Measurements from ENCODE around the gene OLFM4.

Gene OLFM4, protein sequence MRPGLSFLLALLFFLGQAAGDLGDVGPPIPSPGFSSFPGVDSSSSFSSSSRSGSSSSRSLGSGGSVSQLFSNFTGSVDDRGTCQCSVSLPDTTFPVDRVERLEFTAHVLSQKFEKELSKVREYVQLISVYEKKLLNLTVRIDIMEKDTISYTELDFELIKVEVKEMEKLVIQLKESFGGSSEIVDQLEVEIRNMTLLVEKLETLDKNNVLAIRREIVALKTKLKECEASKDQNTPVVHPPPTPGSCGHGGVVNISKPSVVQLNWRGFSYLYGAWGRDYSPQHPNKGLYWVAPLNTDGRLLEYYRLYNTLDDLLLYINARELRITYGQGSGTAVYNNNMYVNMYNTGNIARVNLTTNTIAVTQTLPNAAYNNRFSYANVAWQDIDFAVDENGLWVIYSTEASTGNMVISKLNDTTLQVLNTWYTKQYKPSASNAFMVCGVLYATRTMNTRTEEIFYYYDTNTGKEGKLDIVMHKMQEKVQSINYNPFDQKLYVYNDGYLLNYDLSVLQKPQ

DNA sequence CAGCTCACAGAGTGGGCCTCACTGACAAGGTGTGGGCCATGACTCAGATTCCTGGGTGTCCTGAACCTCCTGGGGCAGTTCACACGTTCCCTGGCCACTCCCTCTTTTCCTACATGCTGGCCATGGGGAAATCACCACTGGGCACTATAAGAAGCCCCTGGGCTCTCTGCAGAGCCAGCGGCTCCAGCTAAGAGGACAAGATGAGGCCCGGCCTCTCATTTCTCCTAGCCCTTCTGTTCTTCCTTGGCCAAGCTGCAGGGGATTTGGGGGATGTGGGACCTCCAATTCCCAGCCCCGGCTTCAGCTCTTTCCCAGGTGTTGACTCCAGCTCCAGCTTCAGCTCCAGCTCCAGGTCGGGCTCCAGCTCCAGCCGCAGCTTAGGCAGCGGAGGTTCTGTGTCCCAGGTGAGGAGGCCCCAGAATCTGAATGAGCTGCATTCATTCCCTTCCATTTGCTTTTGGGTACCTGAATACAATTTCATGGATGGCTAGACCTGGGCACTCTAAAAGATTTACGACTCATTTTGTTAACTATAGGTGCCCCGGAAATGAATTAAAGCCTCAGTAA is at the start of gene OLFM4:
Gene OLFM4, plus strand, starts transcription at position 177 of the 567 bp plus-strand sequence. Its CDS starts 24 bp downstream, at position 201.
- Mint-ChIP-seq H3K27me3 (no peaks in the 10 kb centered on the region), H3K9me3 (no peaks in the 10 kb centered on the region), H3K4me1 (no peaks in the 10 kb centered on the region), H3K36me3 (no peaks in the 10 kb centered on the region), H3K27ac (no peak within 1 kb of the TSS), H3K4me3 (no peak within 1 kb of the TSS)
- DNase-seq: no peak
- CTCF ChIA-PET: no interaction called here

DNA sequence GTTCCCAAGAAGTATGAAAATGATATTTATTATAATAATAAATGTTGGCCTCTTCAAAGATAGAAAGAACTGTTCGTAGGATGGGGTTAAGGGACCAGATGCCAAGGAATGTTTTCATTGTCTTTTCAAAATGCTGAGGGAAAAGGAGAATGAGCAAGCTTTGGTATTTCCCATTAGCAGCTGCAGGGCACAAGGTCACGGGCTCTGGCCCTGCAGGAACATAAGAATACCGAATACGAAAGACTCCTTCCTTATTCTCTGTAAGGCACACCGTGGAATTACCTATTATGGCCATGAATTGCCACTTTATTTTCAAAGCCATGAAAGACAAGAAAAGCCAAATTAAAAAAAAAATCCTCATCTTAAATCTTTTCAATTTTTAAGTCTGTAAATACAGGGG is 49.6 kb upstream of the OLFM4 start:
- no peaks in the 10 kb centered on the region for H3K9me3 Mint-ChIP-seq
- no peak overlapping the region for H3K4me3 Mint-ChIP-seq
- CTCF ChIA-PET: interaction anchor here (1.0 kb wide), 1 partner anchor 10 kb away, joined by 3 read pairs; no protein-coding TSS in a partner anchor
- DNase-seq: no peak
- peaks cover 8% of the 10 kb centered on the region for H3K27me3 Mint-ChIP-seq
- no peaks in the 10 kb centered on the region for H3K4me1 Mint-ChIP-seq
- H3K27ac Mint-ChIP-seq: no peak overlapping the region
- H3K36me3 Mint-ChIP-seq: no peaks in the 10 kb centered on the region

DNA sequence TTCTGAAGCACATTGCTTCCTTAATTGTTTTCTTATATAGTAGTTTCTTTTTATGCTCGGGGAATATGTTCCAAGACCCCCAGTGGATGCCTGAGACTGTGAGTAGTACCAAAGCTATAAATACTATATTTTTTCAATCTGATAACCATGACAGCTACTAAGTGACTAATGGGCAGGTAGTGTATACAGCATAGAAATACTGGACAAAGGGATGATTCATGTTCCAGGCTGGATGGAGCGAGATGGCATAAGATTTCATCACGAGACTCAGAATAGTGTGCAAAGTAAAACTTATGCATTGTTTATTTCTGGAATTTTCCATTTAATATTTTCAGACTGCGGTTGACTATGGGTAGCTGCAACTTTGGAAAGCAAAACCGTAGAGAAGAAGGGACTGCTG is 47.9 kb upstream of the OLFM4 start:
- Mint-ChIP-seq H3K4me3 (no peak overlapping the region), H3K27me3 (peaks cover 4% of the 10 kb centered on the region), H3K36me3 (no peaks in the 10 kb centered on the region), H3K9me3 (no peaks in the 10 kb centered on the region), H3K27ac (no peak overlapping the region), H3K4me1 (no peaks in the 10 kb centered on the region)
- no peak for DNase-seq
- CTCF ChIA-PET: no interaction called here

DNA sequence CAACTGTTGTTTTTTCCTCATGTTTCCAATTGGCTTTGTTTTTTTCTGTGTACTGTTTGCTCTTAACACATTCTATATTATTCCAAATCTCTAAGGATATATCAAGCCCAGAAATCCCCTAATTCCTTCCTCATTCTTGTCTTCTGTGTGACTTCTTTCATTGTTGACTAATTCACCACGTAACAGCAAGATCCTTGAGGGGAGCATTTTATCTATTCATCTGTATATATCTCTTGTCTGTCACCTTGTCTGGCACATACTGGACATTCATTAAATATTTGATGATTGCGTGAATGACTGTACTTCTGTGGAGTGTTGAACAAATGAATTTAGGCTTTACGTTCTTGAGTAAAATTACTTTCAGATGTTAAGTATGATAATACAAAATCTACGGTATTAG is 44.8 kb upstream of the OLFM4 start:
- DNase-seq: no peak
- Mint-ChIP-seq H3K4me3 (no peak overlapping the region), H3K36me3 (no peaks in the 10 kb centered on the region), H3K27me3 (no peaks in the 10 kb centered on the region), H3K4me1 (no peaks in the 10 kb centered on the region), H3K27ac (no peak overlapping the region), H3K9me3 (no peaks in the 10 kb centered on the region)
- CTCF ChIA-PET: no interaction called here

DNA sequence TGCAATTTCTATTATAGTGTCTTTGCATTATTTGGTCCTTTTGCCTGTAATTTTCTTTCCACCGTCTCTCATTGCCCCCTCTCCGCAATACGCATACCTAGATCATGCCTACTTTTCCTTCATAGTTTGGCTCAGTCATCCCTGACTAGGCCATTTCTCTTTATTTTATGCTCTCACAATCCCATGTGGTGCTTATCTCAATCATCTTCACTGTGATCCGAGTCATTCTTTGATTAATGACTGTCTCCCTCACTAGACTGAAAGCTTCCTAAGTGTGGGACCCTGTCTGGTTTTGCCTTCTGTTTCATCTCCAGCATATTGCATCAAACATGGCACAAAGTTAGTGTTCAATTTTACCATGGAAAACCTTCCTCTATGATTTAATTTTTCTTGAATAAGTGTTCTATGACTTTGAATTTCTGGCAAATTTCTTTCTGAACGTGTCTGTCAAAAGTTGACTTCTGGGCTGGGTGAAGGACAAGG is 43.7 kb upstream of the OLFM4 start:
- CTCF ChIA-PET: no interaction called here
- H3K27me3 Mint-ChIP-seq: no peaks in the 10 kb centered on the region
- no peaks in the 10 kb centered on the region for H3K4me1 Mint-ChIP-seq
- H3K4me3 Mint-ChIP-seq: no peak overlapping the region
- no peaks in the 10 kb centered on the region for H3K9me3 Mint-ChIP-seq
- H3K27ac Mint-ChIP-seq: no peak overlapping the region
- no peak for DNase-seq
- H3K36me3 Mint-ChIP-seq: no peaks in the 10 kb centered on the region

DNA sequence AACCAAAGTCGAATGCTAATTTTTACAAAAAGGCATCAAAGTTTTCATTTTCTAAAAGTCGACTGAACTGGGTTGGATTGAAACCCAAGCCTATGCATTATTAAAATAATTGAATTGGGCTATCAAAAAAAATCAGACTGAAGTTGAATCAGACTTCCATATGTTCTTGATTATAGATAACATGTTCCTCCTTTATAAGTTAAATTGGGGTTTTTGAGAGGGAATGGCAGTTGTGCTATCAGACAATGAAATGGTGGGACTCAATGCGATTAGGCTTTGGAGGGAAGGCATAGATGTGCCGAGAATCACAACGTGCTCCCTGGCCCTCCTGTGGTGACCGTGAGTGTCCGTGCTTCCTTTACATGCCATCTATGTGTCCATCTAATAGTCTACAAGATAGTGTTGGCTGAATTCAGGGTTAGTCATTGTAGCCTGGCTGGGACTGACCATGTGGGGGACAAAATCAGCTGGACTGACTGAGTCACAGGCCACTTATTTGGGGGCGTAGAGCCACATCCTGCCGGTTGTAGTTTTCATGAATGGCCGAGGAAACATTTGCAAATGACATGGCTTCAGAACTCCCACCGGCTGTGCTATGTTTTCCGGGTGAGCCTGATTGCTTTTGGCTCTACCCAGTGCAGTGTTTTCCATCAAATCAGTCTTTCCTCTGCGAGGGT is 37.1 kb upstream of the OLFM4 start:
- H3K27me3 Mint-ChIP-seq: peaks cover 2% of the 10 kb centered on the region
- H3K9me3 Mint-ChIP-seq: no peaks in the 10 kb centered on the region

DNA sequence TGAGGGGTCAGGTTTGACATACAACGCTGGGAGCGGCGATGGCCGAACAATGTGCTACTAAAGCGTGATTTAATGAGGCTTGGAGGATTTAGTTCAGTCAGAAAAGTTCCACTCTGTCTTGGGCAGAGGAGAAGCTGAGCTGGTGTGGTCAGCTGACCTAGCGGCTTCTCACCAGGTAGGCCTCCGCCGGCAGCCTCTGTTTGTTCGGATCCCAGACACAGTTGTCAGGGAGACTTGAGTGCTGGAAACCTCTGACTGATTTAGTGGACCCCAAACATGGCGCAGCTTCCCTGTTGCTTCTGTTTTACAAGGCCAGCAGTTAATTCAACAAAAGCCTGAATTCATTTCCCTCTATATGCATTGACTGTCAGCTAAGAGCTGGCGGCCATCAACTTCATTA is 36.5 kb upstream of the OLFM4 start:
- no peak overlapping the region for H3K4me3 Mint-ChIP-seq
- no peak for DNase-seq
- CTCF ChIA-PET: no interaction called here
- H3K36me3 Mint-ChIP-seq: no peaks in the 10 kb centered on the region
- no peaks in the 10 kb centered on the region for H3K9me3 Mint-ChIP-seq
- H3K4me1 Mint-ChIP-seq: no peaks in the 10 kb centered on the region
- H3K27me3 Mint-ChIP-seq: peaks cover 3% of the 10 kb centered on the region
- no peak overlapping the region for H3K27ac Mint-ChIP-seq

More for the DNA sequence above, 37.1 kb upstream of the OLFM4 start:
- Mint-ChIP-seq H3K4me3 (no peak overlapping the region), H3K36me3 (no peaks in the 10 kb centered on the region), H3K4me1 (no peaks in the 10 kb centered on the region), H3K27ac (no peak overlapping the region)
- DNase-seq: no peak
- CTCF ChIA-PET: no interaction called here

DNA sequence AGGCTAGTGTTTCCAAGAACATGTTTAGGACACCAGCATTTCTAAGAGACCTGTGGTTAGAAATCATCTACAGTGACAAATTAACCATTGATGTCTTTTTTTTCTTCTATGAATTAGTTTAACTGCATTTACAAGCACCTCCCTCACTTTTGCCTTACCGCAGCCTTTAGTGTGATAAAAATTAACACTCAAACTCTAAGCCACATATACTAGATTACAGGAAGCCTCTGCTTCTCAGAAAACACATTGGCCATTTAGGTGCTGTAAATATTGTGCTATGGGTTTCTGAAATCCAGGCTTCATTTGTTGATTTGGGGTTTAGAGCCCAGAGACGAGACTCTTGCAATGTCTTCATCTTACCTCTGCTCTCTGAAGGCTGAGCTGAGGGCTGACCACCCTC is 34.6 kb upstream of the OLFM4 start:
- Mint-ChIP-seq H3K4me1 (no peaks in the 10 kb centered on the region), H3K4me3 (no peak overlapping the region), H3K27me3 (peaks cover 3% of the 10 kb centered on the region), H3K9me3 (no peaks in the 10 kb centered on the region), H3K36me3 (no peaks in the 10 kb centered on the region), H3K27ac (no peak overlapping the region)
- no peak for DNase-seq
- CTCF ChIA-PET: interaction anchor here (0.6 kb wide), 1 partner anchor 132 kb away, joined by 3 read pairs; no protein-coding TSS in a partner anchor

DNA sequence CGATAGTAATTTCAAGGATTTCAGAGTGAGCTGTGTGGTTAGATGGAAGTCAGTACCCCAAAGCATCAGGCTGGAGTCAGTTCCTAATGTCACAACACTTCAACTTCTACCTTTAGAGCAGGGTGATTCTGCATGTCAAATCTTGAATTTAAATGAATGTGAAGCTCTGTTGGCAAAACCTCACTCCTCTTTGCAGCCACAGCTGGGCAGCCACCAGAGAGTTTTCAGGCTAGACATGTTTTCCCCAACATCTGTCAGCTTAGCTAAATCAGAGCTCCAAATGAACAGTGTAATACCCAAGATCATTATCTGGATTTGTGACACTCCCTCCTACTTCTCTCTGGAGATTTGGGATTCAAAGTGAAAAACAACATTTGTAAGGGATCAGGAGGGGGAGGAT is 33.7 kb upstream of the OLFM4 start:
- no peak for DNase-seq
- H3K4me3 Mint-ChIP-seq: no peak overlapping the region
- CTCF ChIA-PET: interaction anchor here (1.0 kb wide), 1 partner anchor 9 kb away, joined by 3 read pairs; no protein-coding TSS in a partner anchor
- H3K27me3 Mint-ChIP-seq: peaks cover 3% of the 10 kb centered on the region
- H3K36me3 Mint-ChIP-seq: no peaks in the 10 kb centered on the region
- no peaks in the 10 kb centered on the region for H3K4me1 Mint-ChIP-seq
- H3K27ac Mint-ChIP-seq: no peak overlapping the region
- no peaks in the 10 kb centered on the region for H3K9me3 Mint-ChIP-seq

DNA sequence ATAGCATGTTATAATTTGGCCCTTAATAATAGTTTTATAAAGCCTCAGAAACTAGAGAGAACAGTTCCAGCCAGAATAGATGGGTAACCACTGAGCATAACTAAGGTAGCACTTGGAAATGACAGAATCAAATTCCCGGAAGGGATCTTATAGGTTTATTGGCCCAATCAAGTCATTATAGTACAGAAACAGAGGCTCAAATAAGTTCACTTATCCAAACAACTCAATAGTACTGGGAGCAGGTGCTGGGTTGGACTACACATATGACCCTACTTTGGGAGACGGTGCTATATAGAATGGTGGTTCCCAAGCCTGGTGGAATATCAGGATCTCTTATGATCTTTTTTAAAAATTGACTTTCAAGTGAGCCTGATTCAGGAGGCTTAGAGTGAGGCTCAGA is 32.7 kb upstream of the OLFM4 start:
- Mint-ChIP-seq H3K4me3 (no peak overlapping the region), H3K9me3 (no peaks in the 10 kb centered on the region), H3K4me1 (no peaks in the 10 kb centered on the region), H3K36me3 (no peaks in the 10 kb centered on the region), H3K27ac (no peak overlapping the region), H3K27me3 (peaks cover 3% of the 10 kb centered on the region)
- no peak for DNase-seq
- CTCF ChIA-PET: no interaction called here

DNA sequence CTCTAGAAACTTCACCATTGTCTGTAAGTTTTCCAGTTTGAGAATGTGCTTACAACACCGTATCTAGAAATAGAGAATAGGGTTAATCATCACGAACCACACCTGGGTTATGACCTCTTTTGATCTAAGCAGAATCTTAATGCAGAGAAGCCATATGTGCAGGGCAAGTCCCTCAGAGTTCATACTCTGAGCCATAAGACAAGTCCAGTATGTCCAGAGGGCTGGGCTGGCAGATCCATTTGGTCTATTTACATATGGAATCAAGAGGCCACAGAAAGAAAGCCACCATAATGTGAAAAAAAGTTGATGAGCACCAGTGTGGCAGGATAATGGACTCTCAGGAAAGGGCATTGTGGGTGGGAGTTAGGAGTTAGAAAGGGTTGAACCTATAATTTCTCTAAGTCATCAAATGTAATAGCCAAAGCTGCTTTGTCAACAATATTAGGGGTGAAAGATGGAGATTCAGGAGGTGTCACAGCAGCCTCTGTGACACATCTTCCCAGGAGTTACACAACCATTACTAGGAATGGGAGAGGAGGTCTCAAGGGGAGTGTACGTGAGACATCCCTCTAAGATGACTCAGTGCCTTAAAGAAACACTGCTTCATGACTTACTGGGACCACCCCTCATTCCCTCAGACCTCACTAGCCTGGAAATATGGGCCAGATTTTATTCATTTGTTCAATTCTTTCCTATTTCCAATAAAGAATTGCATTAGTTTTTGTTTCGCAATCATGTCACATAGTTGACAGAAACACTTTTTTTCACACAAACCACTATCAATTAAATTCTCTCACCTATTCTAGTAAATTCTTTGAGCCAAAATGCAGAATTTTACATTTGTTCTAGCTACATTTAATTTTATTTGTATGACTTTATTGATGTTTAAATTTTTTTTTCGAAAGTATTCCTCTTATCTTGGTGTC is 30.4 kb upstream of the OLFM4 start:
- CTCF ChIA-PET: no interaction called here

DNA sequence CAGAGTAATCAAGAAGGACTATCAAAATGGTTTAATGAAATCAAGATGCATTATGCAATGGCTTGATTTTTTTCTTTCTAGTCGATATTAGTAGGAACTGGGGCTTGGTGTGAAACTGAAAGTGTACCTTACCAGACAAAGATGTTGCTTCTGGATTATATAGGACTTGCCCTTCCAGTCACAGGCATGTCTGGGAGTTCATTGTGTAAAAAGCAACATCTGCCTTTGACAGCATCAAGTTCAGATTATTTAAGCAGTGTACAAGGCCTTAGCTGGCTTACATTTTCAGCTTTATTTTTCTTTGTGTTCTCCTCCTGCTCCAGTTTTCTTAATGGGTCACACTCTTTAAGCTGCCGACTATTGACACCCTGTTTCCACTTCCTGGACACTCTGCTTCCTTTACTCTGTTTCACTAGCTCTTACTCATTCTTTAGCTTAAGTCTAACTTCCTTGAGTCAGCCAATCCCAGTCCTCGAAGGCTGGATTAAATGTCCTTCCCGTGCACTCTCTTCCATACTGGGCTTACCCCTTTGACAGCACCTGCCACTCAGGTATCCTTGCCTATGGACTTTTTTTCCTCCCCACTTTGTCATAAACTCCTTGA is 29.4 kb upstream of the OLFM4 start:
- Mint-ChIP-seq H3K4me3 (no peak overlapping the region), H3K36me3 (no peaks in the 10 kb centered on the region), H3K27me3 (peaks cover 3% of the 10 kb centered on the region), H3K4me1 (no peaks in the 10 kb centered on the region), H3K9me3 (no peaks in the 10 kb centered on the region), H3K27ac (no peak overlapping the region)
- no peak for DNase-seq
- CTCF ChIA-PET: no interaction called here

More for the DNA sequence above, 30.4 kb upstream of the OLFM4 start:
- no peaks in the 10 kb centered on the region for H3K36me3 Mint-ChIP-seq
- no peak overlapping the region for H3K27ac Mint-ChIP-seq
- H3K27me3 Mint-ChIP-seq: peaks cover 3% of the 10 kb centered on the region
- no peaks in the 10 kb centered on the region for H3K4me1 Mint-ChIP-seq
- no peaks in the 10 kb centered on the region for H3K9me3 Mint-ChIP-seq
- DNase-seq: no peak
- no peak overlapping the region for H3K4me3 Mint-ChIP-seq

DNA sequence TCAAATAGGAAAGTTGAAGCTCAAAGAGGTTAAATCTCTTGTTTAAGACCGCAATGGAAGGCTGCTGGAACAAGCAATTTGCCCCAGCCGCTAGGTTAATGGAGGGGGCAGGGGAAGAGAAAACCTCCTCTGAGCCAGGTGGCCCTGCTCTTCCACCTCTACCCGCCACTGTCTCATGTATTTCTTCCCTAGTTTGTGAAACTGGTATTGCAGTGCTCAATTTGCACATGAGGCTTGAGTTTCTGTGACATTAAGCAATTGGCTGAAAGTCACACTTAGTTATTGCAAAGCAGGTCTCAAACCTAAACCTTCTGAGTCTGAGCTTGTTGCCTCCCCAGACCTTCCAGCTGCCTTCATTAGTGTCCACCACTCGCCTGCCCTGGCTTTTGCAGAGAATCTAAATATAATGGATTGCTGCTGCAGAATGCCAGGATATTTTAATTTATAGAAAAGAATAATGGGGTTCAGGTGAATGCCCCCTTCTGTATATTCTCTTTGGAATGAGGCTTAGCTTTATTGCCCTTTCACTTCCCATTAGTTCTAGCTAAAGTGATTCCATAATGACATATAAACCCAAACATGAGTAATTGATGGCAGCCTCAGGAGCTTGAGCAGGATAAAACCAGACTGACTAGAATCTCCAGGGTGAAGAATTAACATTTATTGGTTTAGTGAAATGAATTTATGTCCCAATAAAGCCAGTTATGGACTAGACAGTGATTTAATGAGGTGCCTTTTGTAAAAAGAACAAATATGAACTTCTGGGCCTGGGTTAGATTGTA is 27.0 kb upstream of the OLFM4 start:
- Mint-ChIP-seq H3K4me1 (no peaks in the 10 kb centered on the region), H3K4me3 (no peak overlapping the region), H3K36me3 (no peaks in the 10 kb centered on the region), H3K27me3 (peaks cover 5% of the 10 kb centered on the region), H3K27ac (no peak overlapping the region), H3K9me3 (no peaks in the 10 kb centered on the region)
- no peak for DNase-seq
- CTCF ChIA-PET: no interaction called here
